ENCODE data around the gene MAGI2.

DNA sequence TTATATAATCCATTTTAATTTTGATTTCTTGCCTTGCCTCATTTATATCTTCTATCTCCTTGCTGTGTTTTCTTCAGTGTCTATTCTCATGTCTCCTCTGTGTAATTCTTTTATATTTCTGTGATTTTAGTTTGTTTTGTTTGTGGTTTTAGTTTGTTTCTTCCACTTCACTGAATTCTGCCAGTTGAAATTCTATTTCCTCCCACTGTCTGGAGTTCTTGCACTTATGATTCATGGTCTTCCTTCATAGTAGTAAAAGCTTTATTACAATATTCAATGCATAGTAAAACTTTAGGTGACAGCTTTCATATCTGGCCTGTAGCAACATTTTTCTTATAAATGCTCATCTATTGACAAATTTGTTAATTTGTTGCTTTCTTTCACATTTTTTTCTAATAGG is 113.3 kb downstream of the MAGI2 start:
- TF ChIP-seq, protein P1, sequence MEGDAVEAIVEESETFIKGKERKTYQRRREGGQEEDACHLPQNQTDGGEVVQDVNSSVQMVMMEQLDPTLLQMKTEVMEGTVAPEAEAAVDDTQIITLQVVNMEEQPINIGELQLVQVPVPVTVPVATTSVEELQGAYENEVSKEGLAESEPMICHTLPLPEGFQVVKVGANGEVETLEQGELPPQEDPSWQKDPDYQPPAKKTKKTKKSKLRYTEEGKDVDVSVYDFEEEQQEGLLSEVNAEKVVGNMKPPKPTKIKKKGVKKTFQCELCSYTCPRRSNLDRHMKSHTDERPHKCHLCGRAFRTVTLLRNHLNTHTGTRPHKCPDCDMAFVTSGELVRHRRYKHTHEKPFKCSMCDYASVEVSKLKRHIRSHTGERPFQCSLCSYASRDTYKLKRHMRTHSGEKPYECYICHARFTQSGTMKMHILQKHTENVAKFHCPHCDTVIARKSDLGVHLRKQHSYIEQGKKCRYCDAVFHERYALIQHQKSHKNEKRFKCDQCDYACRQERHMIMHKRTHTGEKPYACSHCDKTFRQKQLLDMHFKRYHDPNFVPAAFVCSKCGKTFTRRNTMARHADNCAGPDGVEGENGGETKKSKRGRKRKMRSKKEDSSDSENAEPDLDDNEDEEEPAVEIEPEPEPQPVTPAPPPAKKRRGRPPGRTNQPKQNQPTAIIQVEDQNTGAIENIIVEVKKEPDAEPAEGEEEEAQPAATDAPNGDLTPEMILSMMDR (IDR thresholded peaks at IDR 0.05), result no peak
- TF ChIP-seq EP300 (IDR thresholded peaks at IDR 0.05), result no peak

Data from ovary (tissue), 3 donors.